ENCODE results near the gene CD40.
A peak's percentile ranks its signal among the peaks of the same experiment; 100 is the strongest.

Gene CD40

GRCh38 chr20:46144432-46145025 lies 26.4 kb downstream of the CD40 start:
- no peak overlapping the region for H3K4me3 ChIP-seq (ENCODE audit: low read depth, low read length)
- TF ChIP-seq, protein P1, sequence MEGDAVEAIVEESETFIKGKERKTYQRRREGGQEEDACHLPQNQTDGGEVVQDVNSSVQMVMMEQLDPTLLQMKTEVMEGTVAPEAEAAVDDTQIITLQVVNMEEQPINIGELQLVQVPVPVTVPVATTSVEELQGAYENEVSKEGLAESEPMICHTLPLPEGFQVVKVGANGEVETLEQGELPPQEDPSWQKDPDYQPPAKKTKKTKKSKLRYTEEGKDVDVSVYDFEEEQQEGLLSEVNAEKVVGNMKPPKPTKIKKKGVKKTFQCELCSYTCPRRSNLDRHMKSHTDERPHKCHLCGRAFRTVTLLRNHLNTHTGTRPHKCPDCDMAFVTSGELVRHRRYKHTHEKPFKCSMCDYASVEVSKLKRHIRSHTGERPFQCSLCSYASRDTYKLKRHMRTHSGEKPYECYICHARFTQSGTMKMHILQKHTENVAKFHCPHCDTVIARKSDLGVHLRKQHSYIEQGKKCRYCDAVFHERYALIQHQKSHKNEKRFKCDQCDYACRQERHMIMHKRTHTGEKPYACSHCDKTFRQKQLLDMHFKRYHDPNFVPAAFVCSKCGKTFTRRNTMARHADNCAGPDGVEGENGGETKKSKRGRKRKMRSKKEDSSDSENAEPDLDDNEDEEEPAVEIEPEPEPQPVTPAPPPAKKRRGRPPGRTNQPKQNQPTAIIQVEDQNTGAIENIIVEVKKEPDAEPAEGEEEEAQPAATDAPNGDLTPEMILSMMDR (IDR thresholded peaks at IDR 0.05; ENCODE audit: insufficient read depth, low read depth, low read length, missing control alignments), result no peak
- DNase-seq (ENCODE audit: low read depth), result no peak

DNA sequence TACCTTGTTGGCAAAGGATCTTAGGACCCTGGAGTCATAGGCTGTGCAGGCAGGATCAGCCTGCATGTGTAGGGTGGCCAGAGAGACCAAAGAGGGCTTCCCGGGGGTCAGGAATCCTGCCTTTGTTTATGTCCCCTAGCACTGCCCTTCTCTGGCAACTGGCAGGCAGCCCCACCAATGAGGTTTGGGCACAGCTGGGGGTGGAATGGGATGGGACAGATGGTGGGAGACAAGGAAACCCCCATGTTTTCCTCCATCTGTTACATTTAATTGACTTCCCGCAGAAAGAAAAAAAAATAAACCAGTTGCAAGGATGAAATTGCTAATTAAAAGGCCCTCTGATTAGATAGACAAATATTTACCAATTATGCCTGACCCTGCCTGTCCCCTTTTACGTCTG lies 27.6 kb downstream of the CD40 start:
- DNase-seq (ENCODE audit: low read depth), result no peak
- no peak overlapping the region for H3K4me3 ChIP-seq (ENCODE audit: low read depth, low read length)
- TF ChIP-seq, protein P1 (IDR thresholded peaks at IDR 0.05; ENCODE audit: insufficient read depth, low read depth, low read length, missing control alignments), result no peak

- no peak for DNase-seq (ENCODE audit: low read depth)
- no peak overlapping the region for H3K4me3 ChIP-seq (ENCODE audit: low read depth, low read length)
- TF ChIP-seq, protein P1 (IDR thresholded peaks at IDR 0.05; ENCODE audit: insufficient read depth, low read depth, low read length, missing control alignments), result no peak
Measured at GRCh38 chr20:46148313-46149208, 30.4 kb downstream of the CD40 start.

GRCh38 chr20:46150943-46151342 lies 32.8 kb downstream of the CD40 start:
- no peak overlapping the region for H3K4me3 ChIP-seq (ENCODE audit: low read depth, low read length)
- no peak for DNase-seq (ENCODE audit: low read depth)
- TF ChIP-seq, protein P1 (IDR thresholded peaks at IDR 0.05; ENCODE audit: insufficient read depth, low read depth, low read length, missing control alignments), result no peak

- DNase-seq (ENCODE audit: low read depth), result peak; percentile 28
Measured at GRCh38 chr20:46151936-46152335, 33.8 kb downstream of the CD40 start.

GRCh38 chr20:46152824-46153586 lies 34.9 kb downstream of the CD40 start:
- no peak overlapping the region for H3K4me3 ChIP-seq (ENCODE audit: low read depth, low read length)
- no peak for DNase-seq (ENCODE audit: low read depth)
- TF ChIP-seq, protein P1 (IDR thresholded peaks at IDR 0.05; ENCODE audit: insufficient read depth, low read depth, low read length, missing control alignments), result no peak

More at GRCh38 chr20:46151936-46152335, 33.8 kb downstream of the CD40 start:
- TF ChIP-seq, protein P1 (IDR thresholded peaks at IDR 0.05; ENCODE audit: insufficient read depth, low read depth, low read length, missing control alignments), result peak; percentile 61
- H3K4me3 ChIP-seq (ENCODE audit: low read depth, low read length), result no peak overlapping the region

All from GM12865 (cell line).